D721Med (cell line): ENCODE results near the gene SNPH.

Experiments used
- DNase-seq: peaks from one replicate; pipeline ENCODE4 v3.0.0; 2011; ENCODE audit warnings: low spot score; ENCODE audit not compliant: insufficient read length
- FAIRE-seq: peaks from 2 replicates; lab custom pipeline; 2011; peaks lifted over from hg19 to GRCh38; lab: Jason Lieb, UNC
- TF ChIP-seq, protein P1 (sequence below): IDR thresholded peaks from 2 replicates; pipeline ENCODE4 v1.5.1; 2012; ENCODE audit warnings: mild to moderate bottlenecking, control low read depth; ENCODE audit not compliant: insufficient read depth; ENCODE audit errors: missing control alignments

The SNPH gene

GRCh38 chr20:1265226-1265915, 723 bp upstream of the SNPH start:
- TF ChIP-seq, protein P1, sequence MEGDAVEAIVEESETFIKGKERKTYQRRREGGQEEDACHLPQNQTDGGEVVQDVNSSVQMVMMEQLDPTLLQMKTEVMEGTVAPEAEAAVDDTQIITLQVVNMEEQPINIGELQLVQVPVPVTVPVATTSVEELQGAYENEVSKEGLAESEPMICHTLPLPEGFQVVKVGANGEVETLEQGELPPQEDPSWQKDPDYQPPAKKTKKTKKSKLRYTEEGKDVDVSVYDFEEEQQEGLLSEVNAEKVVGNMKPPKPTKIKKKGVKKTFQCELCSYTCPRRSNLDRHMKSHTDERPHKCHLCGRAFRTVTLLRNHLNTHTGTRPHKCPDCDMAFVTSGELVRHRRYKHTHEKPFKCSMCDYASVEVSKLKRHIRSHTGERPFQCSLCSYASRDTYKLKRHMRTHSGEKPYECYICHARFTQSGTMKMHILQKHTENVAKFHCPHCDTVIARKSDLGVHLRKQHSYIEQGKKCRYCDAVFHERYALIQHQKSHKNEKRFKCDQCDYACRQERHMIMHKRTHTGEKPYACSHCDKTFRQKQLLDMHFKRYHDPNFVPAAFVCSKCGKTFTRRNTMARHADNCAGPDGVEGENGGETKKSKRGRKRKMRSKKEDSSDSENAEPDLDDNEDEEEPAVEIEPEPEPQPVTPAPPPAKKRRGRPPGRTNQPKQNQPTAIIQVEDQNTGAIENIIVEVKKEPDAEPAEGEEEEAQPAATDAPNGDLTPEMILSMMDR, result no peak

GRCh38 chr20:1265916-1266166, 253 bp upstream of the SNPH start:
- no peak for DNase-seq
- FAIRE-seq, result no peak
- TF ChIP-seq, protein P1, result no peak

More at GRCh38 chr20:1265226-1265915, 723 bp upstream of the SNPH start:
- FAIRE-seq, result no peak
- DNase-seq, result no peak

DNA sequence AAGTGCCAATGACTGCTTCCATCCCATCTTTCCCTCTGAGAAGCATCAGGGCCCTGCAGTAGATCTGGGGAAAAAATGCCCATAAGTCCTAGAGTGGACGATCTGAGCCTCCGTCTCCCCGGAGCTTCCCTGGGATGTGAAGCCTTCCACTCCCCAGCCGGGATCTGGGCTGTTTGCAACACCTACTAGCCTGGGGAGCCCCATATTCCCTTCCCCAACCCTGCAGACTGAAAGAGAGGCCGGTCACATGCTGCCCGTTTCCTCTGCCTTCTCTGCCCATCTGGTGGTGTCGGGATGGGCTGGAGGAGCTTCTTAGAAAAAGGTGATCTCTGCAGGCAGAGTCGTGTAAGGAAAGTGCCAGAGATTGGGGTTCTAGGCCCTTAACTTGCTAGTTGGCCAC, 1.1 kb downstream of the SNPH start:
- DNase-seq (no peak), FAIRE-seq (no peak)
- TF ChIP-seq, protein P1, result no peak

DNA sequence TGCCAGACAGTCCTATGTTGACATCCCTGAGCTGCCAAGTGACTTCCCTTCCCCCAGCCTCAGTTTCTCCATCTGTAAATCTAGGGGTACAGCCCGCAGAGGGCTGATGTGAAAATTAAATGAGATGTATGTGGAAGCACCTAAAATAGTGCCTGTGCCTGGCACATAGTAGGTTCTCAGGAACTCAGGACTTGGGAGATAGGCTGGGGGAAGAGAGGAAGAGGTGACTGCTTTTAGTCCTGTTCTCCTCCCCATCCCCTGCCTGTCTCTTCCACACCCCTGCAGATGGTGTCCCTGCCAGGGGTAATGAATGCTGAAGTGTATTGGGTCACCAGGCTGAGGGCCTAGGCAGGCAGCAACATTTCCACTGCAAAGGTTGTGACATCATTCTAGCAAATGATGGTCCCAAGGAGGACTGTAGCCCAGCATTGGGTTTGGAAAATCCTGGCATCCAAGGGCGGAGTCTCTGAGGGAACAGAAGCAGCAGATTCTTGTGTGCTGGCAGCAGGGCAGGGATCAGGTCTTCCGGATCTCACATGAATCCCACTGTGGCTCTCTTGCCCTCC, 1.8 kb downstream of the SNPH start:
- FAIRE-seq (no peak), DNase-seq (no peak)
- TF ChIP-seq, protein P1, result no peak

DNA sequence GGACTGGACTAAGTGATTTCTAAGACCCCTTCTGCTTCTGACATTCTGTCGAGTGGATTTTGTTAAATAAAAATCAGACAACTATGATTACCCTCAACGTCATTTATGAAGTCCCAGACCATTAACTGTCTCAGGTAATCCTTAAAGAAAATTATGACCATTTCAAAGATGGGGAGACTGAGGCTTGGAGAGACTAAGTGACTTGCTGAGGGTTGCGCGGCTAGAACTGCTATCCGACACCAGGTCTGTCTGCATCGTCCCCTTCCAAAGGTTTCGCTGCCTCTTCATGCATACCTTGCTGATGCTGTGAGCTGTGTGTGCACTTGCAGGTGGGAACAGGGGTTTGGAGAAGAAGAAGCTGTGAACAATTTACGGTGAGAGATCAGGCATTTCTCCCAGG, 3.1 kb downstream of the SNPH start:
- DNase-seq (no peak), FAIRE-seq (no peak)
- TF ChIP-seq, protein P1, result no peak

DNA sequence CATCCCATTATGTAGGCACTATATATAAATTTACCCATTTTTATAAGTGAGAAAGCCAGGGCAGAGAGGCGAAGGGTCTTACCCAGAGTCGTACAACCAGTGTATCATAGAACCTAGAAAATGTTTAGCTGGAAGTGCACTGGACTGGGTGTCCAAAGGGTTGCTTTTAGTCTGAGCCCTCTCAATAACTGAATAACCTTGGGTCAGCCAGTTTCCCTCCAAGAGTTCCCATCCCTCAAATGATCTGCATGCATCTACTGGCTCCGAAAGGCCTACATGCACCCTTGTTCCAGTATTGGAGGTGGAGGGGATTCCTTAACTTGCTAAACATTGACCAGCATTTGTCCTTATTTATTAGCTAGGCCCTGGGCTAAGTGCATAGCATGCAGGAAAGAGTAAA, 3.8 kb downstream of the SNPH start:
- DNase-seq (no peak), FAIRE-seq (no peak)
- TF ChIP-seq, protein P1, result no peak

DNA sequence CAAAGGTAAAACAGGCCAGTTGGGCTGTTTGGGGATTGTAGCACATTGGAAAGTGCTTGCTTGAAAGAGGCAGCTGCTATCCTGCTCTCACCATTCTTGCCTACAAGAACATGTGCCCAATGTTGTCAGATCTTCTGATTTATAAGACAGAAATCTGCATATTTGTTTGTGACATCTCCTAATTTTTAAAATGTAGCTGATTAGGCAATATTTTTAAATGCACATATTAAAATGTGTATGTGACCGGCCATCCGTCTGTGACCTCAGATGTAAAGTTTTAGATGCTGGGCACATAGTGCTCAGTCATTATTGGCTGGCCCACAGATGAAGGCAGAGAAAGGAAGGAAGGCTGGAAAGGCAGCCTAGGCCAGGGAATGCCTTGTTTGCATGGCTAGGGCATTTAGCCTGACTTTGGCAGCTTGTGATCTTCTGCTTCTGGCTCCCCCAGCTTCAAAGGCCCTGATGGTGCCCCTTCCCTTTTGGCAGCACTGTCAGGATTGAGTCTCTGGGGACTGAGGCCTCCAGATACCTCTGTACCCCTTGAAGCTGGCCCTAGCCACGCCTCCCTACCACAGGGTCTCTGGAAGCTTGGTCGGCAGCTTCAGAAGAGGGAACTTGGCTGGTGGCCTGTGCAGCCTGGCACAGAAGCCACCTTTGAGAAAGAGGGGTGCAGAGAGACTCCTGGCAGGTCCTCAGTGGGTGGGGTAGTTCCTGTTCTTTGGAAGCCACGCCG, 6.4 kb downstream of the SNPH start:
- TF ChIP-seq, protein P1, result no peak
- FAIRE-seq (no peak), DNase-seq (no peak)
